ENCODE measurements around the gene DHRS13. TPM values are rescaled to one million over a fixed set of nuclear protein-coding genes. Genes with fewer than 3 reads are reported as not detected.
A peak's percentile ranks its signal among the peaks of the same experiment; 100 is the strongest.

The DHRS13 gene
- total and polyA plus RNA-seq, 2 experiments from 2014 or later: 35.4 to 40.9 TPM

DNA sequence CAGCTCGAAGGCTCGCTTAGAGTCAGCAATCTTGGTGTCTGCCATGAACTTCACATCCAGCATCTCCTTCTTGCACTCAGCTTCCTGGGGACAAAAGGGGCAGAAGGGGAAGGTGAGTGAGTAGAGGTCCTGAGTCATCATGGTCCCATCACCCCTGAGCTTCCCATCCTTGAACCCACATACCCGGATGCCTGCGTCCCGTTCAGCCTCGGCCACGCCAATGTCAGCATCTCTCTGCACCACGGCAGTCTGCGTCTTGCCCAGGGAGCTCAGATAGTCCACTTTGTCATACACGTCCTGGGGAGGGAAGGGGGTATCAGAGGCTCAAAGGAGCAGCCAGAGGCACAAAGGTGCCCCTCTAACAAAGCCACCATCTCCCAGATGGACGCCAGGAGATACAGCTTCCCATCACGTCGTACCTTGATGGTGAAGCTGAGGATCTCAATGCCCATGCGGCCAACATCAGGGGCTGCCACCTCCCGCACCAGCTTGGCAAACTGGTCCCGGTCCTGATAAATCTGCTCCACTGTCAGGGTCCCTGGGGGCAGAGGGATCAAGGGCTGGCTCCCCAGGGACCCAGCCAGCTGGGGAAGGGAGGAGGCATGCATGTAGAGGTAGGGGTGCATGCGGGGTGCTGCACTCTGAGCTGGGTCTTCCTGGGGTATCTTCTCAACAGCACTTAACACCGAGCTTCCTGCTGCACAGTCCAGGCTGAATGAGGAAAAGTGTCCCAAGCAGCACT is 20.6 kb downstream of the DHRS13 start:
- Histone ChIP-seq H3K4me3 (no peak overlapping the region), H3K4me1 (ENCODE audit: low read depth) (no peaks in the 10 kb centered on the region), H3K27ac (no peak overlapping the region), H3K36me3 (peaks cover 29% of the 10 kb centered on the region), H3K27me3 (no peaks in the 10 kb centered on the region), H3K9me3 (ENCODE audit: low read depth) (no peaks in the 10 kb centered on the region)
- DNase-seq (ENCODE audit: low read depth in 1 of 2, low spot score in 1 of 2): no peak
- TF ChIP-seq, protein P1, sequence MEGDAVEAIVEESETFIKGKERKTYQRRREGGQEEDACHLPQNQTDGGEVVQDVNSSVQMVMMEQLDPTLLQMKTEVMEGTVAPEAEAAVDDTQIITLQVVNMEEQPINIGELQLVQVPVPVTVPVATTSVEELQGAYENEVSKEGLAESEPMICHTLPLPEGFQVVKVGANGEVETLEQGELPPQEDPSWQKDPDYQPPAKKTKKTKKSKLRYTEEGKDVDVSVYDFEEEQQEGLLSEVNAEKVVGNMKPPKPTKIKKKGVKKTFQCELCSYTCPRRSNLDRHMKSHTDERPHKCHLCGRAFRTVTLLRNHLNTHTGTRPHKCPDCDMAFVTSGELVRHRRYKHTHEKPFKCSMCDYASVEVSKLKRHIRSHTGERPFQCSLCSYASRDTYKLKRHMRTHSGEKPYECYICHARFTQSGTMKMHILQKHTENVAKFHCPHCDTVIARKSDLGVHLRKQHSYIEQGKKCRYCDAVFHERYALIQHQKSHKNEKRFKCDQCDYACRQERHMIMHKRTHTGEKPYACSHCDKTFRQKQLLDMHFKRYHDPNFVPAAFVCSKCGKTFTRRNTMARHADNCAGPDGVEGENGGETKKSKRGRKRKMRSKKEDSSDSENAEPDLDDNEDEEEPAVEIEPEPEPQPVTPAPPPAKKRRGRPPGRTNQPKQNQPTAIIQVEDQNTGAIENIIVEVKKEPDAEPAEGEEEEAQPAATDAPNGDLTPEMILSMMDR (IDR thresholded peaks at IDR 0.05; ENCODE audit: low read depth, low read length): no peak

DNA sequence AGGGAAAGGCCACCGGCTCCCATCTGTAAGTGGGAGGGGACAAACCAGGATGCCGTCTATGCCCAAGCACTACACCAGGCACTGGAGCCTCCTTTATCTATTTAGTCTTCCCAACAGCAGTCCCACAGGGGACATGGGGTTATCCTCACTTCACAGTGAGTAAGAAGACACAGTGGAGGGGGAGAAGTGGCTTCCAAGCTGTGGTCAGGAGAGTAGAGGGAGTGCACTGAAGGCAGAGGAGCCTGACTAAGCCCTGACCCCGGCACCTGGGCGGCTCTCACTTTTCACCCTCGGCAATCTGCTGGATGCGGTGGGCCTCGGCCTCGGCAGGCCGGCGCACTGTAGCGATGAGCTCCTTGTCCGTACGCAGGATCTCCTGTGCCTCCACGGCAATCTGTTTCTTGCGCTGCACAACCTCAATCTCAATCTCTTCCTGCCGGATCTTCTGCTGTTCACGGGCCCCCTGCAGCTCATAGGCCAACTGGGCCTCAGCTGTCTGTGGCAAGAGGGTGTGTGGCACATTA is 21.3 kb downstream of the DHRS13 start:
- H3K4me1 ChIP-seq (ENCODE audit: low read depth): no peaks in the 10 kb centered on the region
- no peak overlapping the region for H3K27ac ChIP-seq
- no peaks in the 10 kb centered on the region for H3K9me3 ChIP-seq (ENCODE audit: low read depth)
- H3K36me3 ChIP-seq: peaks cover 29% of the 10 kb centered on the region
- H3K27me3 ChIP-seq: no peaks in the 10 kb centered on the region
- DNase-seq (ENCODE audit: low read depth in 1 of 2, low spot score in 1 of 2): no peak
- H3K4me3 ChIP-seq: no peak overlapping the region
- TF ChIP-seq, protein P1 (IDR thresholded peaks at IDR 0.05; ENCODE audit: low read depth, low read length): no peak

DNA sequence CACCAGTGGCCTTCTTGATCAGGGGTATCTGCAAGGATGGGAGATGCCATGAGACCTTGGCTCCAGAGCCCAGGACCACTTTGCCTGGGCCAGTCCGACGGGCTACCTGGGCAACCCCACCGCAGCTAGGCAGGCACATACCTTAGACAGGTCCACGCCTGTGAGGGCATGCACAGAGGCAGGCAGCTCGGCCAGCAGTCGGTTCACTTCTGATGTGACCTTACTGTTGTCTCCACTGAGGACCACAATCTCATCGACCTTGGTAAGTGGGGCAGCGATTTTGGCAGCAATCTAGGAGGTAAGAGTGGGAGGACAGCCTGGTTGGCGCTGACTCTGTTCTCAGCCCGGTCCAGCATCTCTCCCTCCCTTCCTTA is 22.3 kb downstream of the DHRS13 start:
- no peak overlapping the region for H3K27ac ChIP-seq
- no peaks in the 10 kb centered on the region for H3K4me1 ChIP-seq (ENCODE audit: low read depth)
- no peaks in the 10 kb centered on the region for H3K27me3 ChIP-seq
- no peaks in the 10 kb centered on the region for H3K9me3 ChIP-seq (ENCODE audit: low read depth)
- no peak for DNase-seq (ENCODE audit: low read depth in 1 of 2, low spot score in 1 of 2)
- TF ChIP-seq, protein P1 (IDR thresholded peaks at IDR 0.05; ENCODE audit: low read depth, low read length): no peak
- no peak overlapping the region for H3K4me3 ChIP-seq
- peaks cover 29% of the 10 kb centered on the region for H3K36me3 ChIP-seq

DNA sequence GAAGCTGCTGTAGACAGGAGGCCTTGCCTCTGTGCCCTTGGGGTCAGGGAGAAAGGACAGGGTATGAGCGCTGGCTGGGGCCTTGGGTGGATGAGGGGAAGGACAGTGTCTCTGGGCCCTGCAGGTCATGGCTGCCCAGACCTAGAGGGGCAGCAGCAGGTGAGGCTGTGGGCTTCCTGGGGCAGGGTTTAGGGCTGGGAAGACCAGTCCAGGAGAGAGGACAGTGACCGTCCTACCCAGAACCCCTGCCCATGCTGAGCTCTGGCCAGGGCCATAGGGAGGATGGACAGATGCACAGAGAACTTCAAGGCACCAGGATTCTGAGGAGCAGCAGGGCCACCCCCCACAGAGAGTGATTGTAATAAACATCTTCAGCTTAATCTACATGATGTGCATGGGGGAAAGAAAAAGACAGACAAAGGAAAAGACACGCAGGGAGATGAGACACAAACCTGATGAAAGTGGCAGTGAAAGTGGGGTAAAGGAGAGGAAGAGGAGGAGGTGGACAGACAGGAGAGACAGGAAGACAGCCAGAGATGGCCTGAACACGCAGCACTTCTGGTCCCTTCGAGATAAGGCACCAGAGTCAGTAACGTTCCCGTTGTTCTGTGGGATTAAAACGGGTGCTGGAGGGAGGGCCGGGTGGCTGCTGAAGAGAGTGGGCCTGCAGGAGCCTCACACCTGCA is 22.9 kb downstream of the DHRS13 start:
- Histone ChIP-seq H3K4me3 (no peak overlapping the region), H3K27me3 (no peaks in the 10 kb centered on the region), H3K36me3 (peaks cover 29% of the 10 kb centered on the region), H3K4me1 (ENCODE audit: low read depth) (no peaks in the 10 kb centered on the region), H3K27ac (no peak overlapping the region), H3K9me3 (ENCODE audit: low read depth) (no peaks in the 10 kb centered on the region)
- TF ChIP-seq, protein P1 (IDR thresholded peaks at IDR 0.05; ENCODE audit: low read depth, low read length): no peak
- no peak for DNase-seq (ENCODE audit: low read depth in 1 of 2, low spot score in 1 of 2)

DNA sequence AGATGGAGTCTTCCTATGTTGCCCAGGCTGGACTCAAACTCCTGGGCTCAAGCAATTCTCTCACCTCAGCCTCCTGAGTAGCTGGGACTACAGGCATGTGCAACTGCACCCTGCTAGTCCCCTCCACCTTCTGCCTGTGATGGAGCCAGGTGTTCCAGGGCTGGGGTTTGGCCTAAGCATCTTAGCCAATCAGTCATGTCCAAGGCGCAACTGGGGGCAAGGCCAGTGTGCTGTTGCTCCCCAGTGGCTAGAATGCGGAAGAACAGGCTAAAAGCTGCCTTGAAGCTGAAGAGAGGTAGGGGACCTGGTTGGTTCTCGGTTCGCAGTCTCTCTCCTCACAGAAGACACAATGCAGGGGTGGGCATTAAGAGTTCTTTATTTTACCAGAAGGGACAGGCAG is 23.9 kb downstream of the DHRS13 start:
- peaks cover 29% of the 10 kb centered on the region for H3K36me3 ChIP-seq
- peak; percentile 52 to 66 for DNase-seq (ENCODE audit: low read depth in 1 of 2, low spot score in 1 of 2)
- H3K4me3 ChIP-seq: no peak overlapping the region
- no peak overlapping the region for H3K27ac ChIP-seq
- H3K9me3 ChIP-seq (ENCODE audit: low read depth): no peaks in the 10 kb centered on the region
- TF ChIP-seq, protein P1 (IDR thresholded peaks at IDR 0.05; ENCODE audit: low read depth, low read length): peak; percentile 47
- no peaks in the 10 kb centered on the region for H3K27me3 ChIP-seq
- no peaks in the 10 kb centered on the region for H3K4me1 ChIP-seq (ENCODE audit: low read depth)

Measured in cardiac muscle cell (in vitro differentiated cells and primary cell).